Astrocyte (in vitro differentiated cells and primary cell): ENCODE measurements around the gene IFI44. TPM values are rescaled to one million over a fixed set of nuclear protein-coding genes. Genes with fewer than 3 reads are reported as not detected.

ENCODE experiments used
- DNase-seq: peaks from one replicate; pipeline ENCODE4 v3.0.0-alpha.2; 2010; ENCODE audit warnings: low read depth
- FAIRE-seq: peaks from 2 replicates; lab custom pipeline; 2011; peaks lifted over from hg19 to GRCh38; lab: Jason Lieb, UNC
- H2AFZ ChIP-seq: 2 replicates; pipeline ENCODE4 v1.6.0; 2012; ENCODE audit warnings: low read depth, low read length, inconsistent platforms
- H3K27ac ChIP-seq: 2 replicates; pipeline ENCODE4 v1.5.1; 2011; ENCODE audit warnings: low read depth, low read length, inconsistent platforms
- H3K27me3 ChIP-seq: 2 replicates; pipeline ENCODE4 v1.6.0; 2011; ENCODE audit warnings: low read length, inconsistent platforms; ENCODE audit not compliant: insufficient read depth
- H3K36me3 ChIP-seq: 2 replicates; pipeline ENCODE4 v1.5.1; 2011; ENCODE audit warnings: low read length, inconsistent platforms; ENCODE audit not compliant: insufficient read depth
- H3K4me1 ChIP-seq: 2 replicates; pipeline ENCODE4 v1.5.1; 2011; ENCODE audit warnings: low read length, inconsistent platforms; ENCODE audit not compliant: insufficient read depth
- H3K4me2 ChIP-seq: 2 replicates; pipeline ENCODE4 v1.6.0; 2012; ENCODE audit warnings: low read length, inconsistent platforms
- H3K4me3 ChIP-seq: 2 replicates; pipeline ENCODE4 v1.5.1; 2011; ENCODE audit warnings: low read depth, mild to moderate bottlenecking, low read length, inconsistent platforms; ENCODE audit not compliant: insufficient read depth
- H3K79me2 ChIP-seq: 2 replicates; pipeline ENCODE4 v1.6.0; 2012; ENCODE audit warnings: mild to moderate bottlenecking, low read length, inconsistent platforms; ENCODE audit not compliant: insufficient read depth
- H3K9ac ChIP-seq: 2 replicates; pipeline ENCODE4 v1.6.0; 2012; ENCODE audit warnings: mild to moderate bottlenecking, low read length, inconsistent platforms
- H3K9me3 ChIP-seq: 2 replicates; pipeline ENCODE4 v1.5.1; 2012; ENCODE audit warnings: low read depth, mild to moderate bottlenecking, low read length, inconsistent platforms; ENCODE audit not compliant: insufficient read depth
- H4K20me1 ChIP-seq: 2 replicates; pipeline ENCODE4 v1.6.0; 2012; ENCODE audit warnings: low read length, inconsistent platforms; ENCODE audit not compliant: insufficient read depth
- H3K27ac Mint-ChIP-seq: one replicate; pipeline ENCODE4 v1.8.0; 2021; ENCODE audit warnings: mild to moderate bottlenecking, mixed read lengths; ENCODE audit not compliant: unreplicated experiment
- H3K27me3 Mint-ChIP-seq: one replicate; pipeline ENCODE4 v1.8.0; 2021; ENCODE audit warnings: low read depth, mixed read lengths; ENCODE audit not compliant: unreplicated experiment
- H3K36me3 Mint-ChIP-seq: one replicate; pipeline ENCODE4 v1.8.0; 2021; ENCODE audit warnings: low read depth, mixed read lengths; ENCODE audit not compliant: unreplicated experiment
- H3K4me1 Mint-ChIP-seq: one replicate; pipeline ENCODE4 v1.8.0; 2021; ENCODE audit warnings: low read depth, mixed read lengths; ENCODE audit not compliant: unreplicated experiment
- H3K4me3 Mint-ChIP-seq: one replicate; pipeline ENCODE4 v1.8.0; 2021; ENCODE audit warnings: mild to moderate bottlenecking, moderate library complexity, mixed read lengths; ENCODE audit not compliant: unreplicated experiment
- H3K9me3 Mint-ChIP-seq: one replicate; pipeline ENCODE4 v1.8.0; 2021; ENCODE audit warnings: mild to moderate bottlenecking, mixed read lengths; ENCODE audit not compliant: unreplicated experiment
- CTCF ChIP-seq: IDR thresholded peaks from 2 replicates; pipeline ENCODE4 v1.5.1; 2011; ENCODE audit warnings: low read depth, mild to moderate bottlenecking, inconsistent platforms, low read length, moderate library complexity; ENCODE audit not compliant: insufficient read depth
- EZH2 ChIP-seq: IDR thresholded peaks from 2 replicates; pipeline ENCODE4 v1.6.1; 2012; ENCODE audit warnings: mild to moderate bottlenecking, low read length, inconsistent platforms; ENCODE audit not compliant: insufficient read depth
- total RNA-seq: library from RNA; stranded (reverse); gene quantifications from 2 replicates; pipeline ENCODE4 v1.2.1, GENCODE V29; 2021

IFI44 gene
- total RNA-seq, 1 donor from 2014 or later, result 144 TPM

GRCh38 chr1:78672428-78672827 is 22.8 kb downstream of the IFI44 start:
- no peak for FAIRE-seq
- Mint-ChIP-seq H3K36me3 (peaks cover 7% of the 10 kb centered on the region), H3K27ac (no peak overlapping the region), H3K4me1 (no peaks in the 10 kb centered on the region), H3K4me3 (no peak overlapping the region), H3K9me3 (no peaks in the 10 kb centered on the region), H3K27me3 (no peaks in the 10 kb centered on the region)
- DNase-seq, result no peak
- Histone ChIP-seq H2AFZ (no peak overlapping the region), H3K9me3 (no peaks in the 10 kb centered on the region), H4K20me1 (no peaks in the 10 kb centered on the region), H3K9ac (no peak overlapping the region), H3K27me3 (no peaks in the 10 kb centered on the region), H3K27ac (no peak overlapping the region), H3K79me2 (no peaks in the 10 kb centered on the region), H3K4me3 (no peak overlapping the region), H3K4me2 (no peak overlapping the region), H3K4me1 (no peaks in the 10 kb centered on the region), H3K36me3 (no peaks in the 10 kb centered on the region)
- no peak for TF ChIP-seq EZH2
- no peak for TF ChIP-seq CTCF

GRCh38 chr1:78673120-78673519 is 23.5 kb downstream of the IFI44 start:
- Histone ChIP-seq H3K9me3 (no peaks in the 10 kb centered on the region), H3K9ac (no peak overlapping the region), H3K79me2 (no peaks in the 10 kb centered on the region), H3K36me3 (no peaks in the 10 kb centered on the region), H3K27me3 (no peaks in the 10 kb centered on the region), H3K4me3 (no peak overlapping the region), H3K27ac (no peak overlapping the region), H4K20me1 (no peaks in the 10 kb centered on the region), H3K4me1 (no peaks in the 10 kb centered on the region), H3K4me2 (no peak overlapping the region), H2AFZ (no peak overlapping the region)
- Mint-ChIP-seq H3K27ac (no peak overlapping the region), H3K9me3 (no peaks in the 10 kb centered on the region), H3K4me3 (no peak overlapping the region), H3K27me3 (no peaks in the 10 kb centered on the region), H3K4me1 (peaks cover 3% of the 10 kb centered on the region), H3K36me3 (peaks cover 7% of the 10 kb centered on the region)
- no peak for FAIRE-seq
- no peak for DNase-seq
- TF ChIP-seq CTCF, result no peak
- no peak for TF ChIP-seq EZH2

- Mint-ChIP-seq H3K27ac (no peak overlapping the region), H3K4me3 (no peak overlapping the region), H3K27me3 (no peaks in the 10 kb centered on the region), H3K9me3 (peaks cover 4% of the 10 kb centered on the region), H3K4me1 (peaks cover 7% of the 10 kb centered on the region), H3K36me3 (peaks cover 7% of the 10 kb centered on the region)
- Histone ChIP-seq H3K9ac (no peak overlapping the region), H4K20me1 (no peaks in the 10 kb centered on the region), H3K9me3 (no peaks in the 10 kb centered on the region), H2AFZ (no peak overlapping the region), H3K4me1 (no peaks in the 10 kb centered on the region), H3K27ac (no peak overlapping the region), H3K27me3 (no peaks in the 10 kb centered on the region), H3K79me2 (no peaks in the 10 kb centered on the region), H3K4me3 (no peak overlapping the region), H3K36me3 (no peaks in the 10 kb centered on the region), H3K4me2 (no peak overlapping the region)
- DNase-seq (peak; percentile 42), FAIRE-seq (no peak)
- TF ChIP-seq EZH2 (no peak), CTCF (peak; percentile 84)
Measured at GRCh38 chr1:78676347-78676982, 26.8 kb downstream of the IFI44 start.
